Neuronal stem cell (in vitro differentiated cells): ENCODE data around the gene MIOX.

Source experiments
- DNase-seq: peaks from one replicate; pipeline ENCODE4 v3.0.0-alpha.2; 2013; ENCODE audit warnings: low spot score
- H2AFZ ChIP-seq: one replicate; pipeline ENCODE4 v1.6.1; 2013; ENCODE audit warnings: mild to moderate bottlenecking, low read length, inconsistent platforms
- H2AK5ac ChIP-seq: 2 replicates; pipeline ENCODE4 v1.6.1; 2013; ENCODE audit warnings: low read depth, mild to moderate bottlenecking, inconsistent platforms, low read length, moderate library complexity, mixed read lengths
- H2BK120ac ChIP-seq: 2 replicates; pipeline ENCODE4 v1.6.1; 2013; ENCODE audit warnings: low read depth, mild to moderate bottlenecking, inconsistent platforms, low read length, moderate library complexity, mixed read lengths
- H2BK12ac ChIP-seq: one replicate; pipeline ENCODE4 v1.6.1; 2013; ENCODE audit warnings: low read length, inconsistent platforms
- H2BK15ac ChIP-seq: 2 replicates; pipeline ENCODE4 v1.6.1; 2013; ENCODE audit warnings: mild to moderate bottlenecking, low read length, inconsistent platforms, mixed read lengths
- H2BK5ac ChIP-seq: one replicate; pipeline ENCODE4 v1.6.1; 2013; ENCODE audit warnings: inconsistent platforms, mild to moderate bottlenecking, low read length, moderate library complexity
- H3K14ac ChIP-seq: one replicate; pipeline ENCODE4 v1.6.1; 2013; ENCODE audit warnings: low read length, inconsistent platforms
- H3K18ac ChIP-seq: 2 replicates; pipeline ENCODE4 v1.6.1; 2013; ENCODE audit warnings: low read length, inconsistent platforms
- H3K23ac ChIP-seq: 2 replicates; pipeline ENCODE4 v1.6.1; 2013; ENCODE audit warnings: low read depth, mild to moderate bottlenecking, mixed read lengths, low read length, inconsistent platforms; ENCODE audit not compliant: poor library complexity
- H3K27ac ChIP-seq: replicated peaks from 3 replicates; pipeline ENCODE4 v1.5.1; 2013; ENCODE audit warnings: low read length, inconsistent platforms
- H3K27me3 ChIP-seq, 3 experiments: 2 replicates each; pipeline ENCODE4 v1.6.1; 2013; ENCODE audit warnings: low read length in 3 of 3, mild to moderate bottlenecking in 2 of 3, inconsistent platforms in 1 of 3, low read depth in 1 of 3, mixed read lengths in 1 of 3, moderate library complexity in 1 of 3; ENCODE audit not compliant: control insufficient read depth in 3 of 3, insufficient read depth in 3 of 3
- H3K36me3 ChIP-seq, 2 donors: replicated peaks in 1 of 2; 2 replicates each; pipeline ENCODE4 v1.6.1; 2013; ENCODE audit warnings: low read length in 2 of 2; ENCODE audit not compliant: control insufficient read depth in 2 of 2, insufficient read depth in 2 of 2
- H3K4ac ChIP-seq: 2 replicates; pipeline ENCODE4 v1.6.1; 2013; ENCODE audit warnings: inconsistent platforms, mild to moderate bottlenecking, low read length, moderate library complexity
- H3K4me1 ChIP-seq, 2 donors: 1 replicate in 1 of 2; 2 replicates in 1 of 2; pipeline ENCODE4 v1.6.1; 2013; ENCODE audit warnings: low read length in 2 of 2, low read depth in 1 of 2; ENCODE audit not compliant: control insufficient read depth in 2 of 2, insufficient read depth in 1 of 2
- H3K4me2 ChIP-seq: one replicate; pipeline ENCODE4 v1.6.1; 2013; ENCODE audit warnings: mild to moderate bottlenecking, low read length, inconsistent platforms; ENCODE audit not compliant: insufficient read depth, poor library complexity, severe bottlenecking
- H3K4me3 ChIP-seq, 2 donors: 2 replicates each; pipeline ENCODE4 v1.5.1; 2013; ENCODE audit warnings: low read length in 2 of 2, mild to moderate bottlenecking in 2 of 2, inconsistent platforms in 1 of 2, moderate library complexity in 1 of 2
- H3K79me1 ChIP-seq: one replicate; pipeline ENCODE4 v1.6.1; 2013; ENCODE audit warnings: low read depth, mild to moderate bottlenecking, inconsistent platforms, low read length, moderate library complexity
- H3K9ac ChIP-seq: one replicate; pipeline ENCODE4 v1.6.1; 2013; ENCODE audit warnings: mild to moderate bottlenecking, low read depth, low read length, inconsistent platforms; ENCODE audit not compliant: poor library complexity
- H3K9me3 ChIP-seq, 2 donors: replicated peaks in 1 of 2; 2 replicates each; pipeline versions ENCODE3 to v1.6.1; 2013; ENCODE audit warnings: low read length in 2 of 2, mild to moderate bottlenecking in 2 of 2, inconsistent platforms in 1 of 2, low read depth in 1 of 2, mixed read lengths in 1 of 2, moderate library complexity in 1 of 2; ENCODE audit not compliant: control insufficient read depth in 2 of 2, insufficient read depth in 1 of 2
- H4K8ac ChIP-seq: one replicate; pipeline ENCODE4 v1.6.1; 2013; ENCODE audit warnings: low read depth, mild to moderate bottlenecking, inconsistent platforms, low read length, moderate library complexity
- H4K91ac ChIP-seq: one replicate; pipeline ENCODE4 v1.6.1; 2013; ENCODE audit warnings: low read length, low read depth, mild to moderate bottlenecking, inconsistent platforms; ENCODE audit not compliant: poor library complexity
- whole genome bisulfite sequencing, 2 donors: extraction: QIAGEN DNeasy Blood & Tissue Kit; methylation state at CpG; one replicate each; pipeline ENCODE4 v1.1.7; 2013; ENCODE audit warnings: missing lambda C conversion rate in 2 of 2, mixed read lengths in 1 of 2; ENCODE audit not compliant: insufficient read length in 2 of 2, insufficient replicate concordance in 1 of 2; ENCODE audit errors: extremely low coverage in 2 of 2; 5-methylcytosine and 5-hydroxymethylcytosine counted together

The MIOX gene

GRCh38 chr22:50526834-50527801 is 40.5 kb downstream of the MIOX start:
- Histone ChIP-seq H2AK5ac (peak overlapping the region; percentile 72), H2BK15ac (no peak overlapping the region), H3K36me3 (peaks cover 22 to 29% of the 10 kb centered on the region in 2 donors), H3K4me1 (peaks cover 18% of the 10 kb centered on the region in 2 donors), H3K9me3 (peaks cover 8 to 21% of the 10 kb centered on the region in 2 donors), H3K27ac (no peak overlapping the region), H2BK12ac (no peak overlapping the region), H3K27me3 (peaks cover 14 to 33% (median 14%) of the 10 kb centered on the region in 3 experiments), H2BK120ac (no peak overlapping the region), H2AFZ (peak overlapping the region; percentile 98), H3K4me3 (peak overlapping the region; percentile 84 to 91), H4K8ac (no peak overlapping the region), H4K91ac (no peak overlapping the region), H3K14ac (peak overlapping the region; percentile 90), H2BK5ac (no peak overlapping the region), H3K4me2 (peak overlapping the region; percentile 94), H3K18ac (peak overlapping the region; percentile 95), H3K9ac (peak overlapping the region; percentile 97), H3K23ac (peak overlapping the region; percentile 76), H3K4ac (peak overlapping the region; percentile 69), H3K79me1 (peaks cover 12% of the 10 kb centered on the region)
- WGBS, 2 donors, result no CpG with 5 or more reads among the region's 29 CpGs
- DNase-seq, result no peak

- Histone ChIP-seq H3K9me3 (peaks cover 8 to 21% of the 10 kb centered on the region in 2 donors), H3K36me3 (peaks cover 13 to 19% of the 10 kb centered on the region in 2 donors), H3K18ac (no peak overlapping the region), H3K27ac (no peak overlapping the region), H2BK5ac (no peak overlapping the region), H2AK5ac (no peak overlapping the region), H3K14ac (no peak overlapping the region), H3K4me3 (no peak overlapping the region), H3K4me1 (peaks cover 18 to 20% of the 10 kb centered on the region in 2 donors), H3K9ac (no peak overlapping the region), H4K8ac (no peak overlapping the region), H3K27me3 (peaks cover 14 to 35% (median 14%) of the 10 kb centered on the region in 3 experiments), H3K79me1 (peaks cover 9% of the 10 kb centered on the region), H2BK120ac (no peak overlapping the region), H3K23ac (no peak overlapping the region), H2AFZ (no peak overlapping the region), H2BK15ac (no peak overlapping the region), H4K91ac (no peak overlapping the region), H2BK12ac (no peak overlapping the region), H3K4me2 (no peak overlapping the region), H3K4ac (no peak overlapping the region)
- no peak for DNase-seq
- WGBS, 2 donors, result no CpG with 5 or more reads among the region's 18 CpGs
Observed at GRCh38 chr22:50527921-50528681, 41.4 kb downstream of the MIOX start.

- no peak overlapping the region for H2BK120ac ChIP-seq
- H3K27ac ChIP-seq, result no peak overlapping the region
- peak overlapping the region; percentile 25 for H3K14ac ChIP-seq
- peaks cover 9% of the 10 kb centered on the region for H3K79me1 ChIP-seq
- H2AK5ac ChIP-seq, result peak overlapping the region; percentile 88
- no peak overlapping the region for H3K4me3 ChIP-seq
- H3K4me2 ChIP-seq, result no peak overlapping the region
- H2BK15ac ChIP-seq, result peak overlapping the region; percentile 9
- peak overlapping the region; percentile 76 for H3K9ac ChIP-seq
- H2BK12ac ChIP-seq, result no peak overlapping the region
- no peak overlapping the region for H4K91ac ChIP-seq
- peaks cover 5 to 12% of the 10 kb centered on the region in 2 donors for H3K36me3 ChIP-seq
- DNase-seq, result no peak
- no peak overlapping the region for H3K18ac ChIP-seq
- H3K4ac ChIP-seq, result no peak overlapping the region
- no CpG with 5 or more reads among the region's 15 CpGs for WGBS, 2 donors
- peaks cover 14 to 35% (median 14%) of the 10 kb centered on the region in 3 experiments for H3K27me3 ChIP-seq
- H3K23ac ChIP-seq, result peak overlapping the region; percentile 99
- H2AFZ ChIP-seq, result no peak overlapping the region
- no peak overlapping the region for H4K8ac ChIP-seq
- no peak overlapping the region for H2BK5ac ChIP-seq
- peaks cover 18 to 20% of the 10 kb centered on the region in 2 donors for H3K4me1 ChIP-seq
- H3K9me3 ChIP-seq, result peaks cover 8 to 21% of the 10 kb centered on the region in 2 donors
Observed at GRCh38 chr22:50528682-50529415, 42.2 kb downstream of the MIOX start.
